Measurements from ENCODE around the gene TARS2.

The TARS2 gene, protein sequence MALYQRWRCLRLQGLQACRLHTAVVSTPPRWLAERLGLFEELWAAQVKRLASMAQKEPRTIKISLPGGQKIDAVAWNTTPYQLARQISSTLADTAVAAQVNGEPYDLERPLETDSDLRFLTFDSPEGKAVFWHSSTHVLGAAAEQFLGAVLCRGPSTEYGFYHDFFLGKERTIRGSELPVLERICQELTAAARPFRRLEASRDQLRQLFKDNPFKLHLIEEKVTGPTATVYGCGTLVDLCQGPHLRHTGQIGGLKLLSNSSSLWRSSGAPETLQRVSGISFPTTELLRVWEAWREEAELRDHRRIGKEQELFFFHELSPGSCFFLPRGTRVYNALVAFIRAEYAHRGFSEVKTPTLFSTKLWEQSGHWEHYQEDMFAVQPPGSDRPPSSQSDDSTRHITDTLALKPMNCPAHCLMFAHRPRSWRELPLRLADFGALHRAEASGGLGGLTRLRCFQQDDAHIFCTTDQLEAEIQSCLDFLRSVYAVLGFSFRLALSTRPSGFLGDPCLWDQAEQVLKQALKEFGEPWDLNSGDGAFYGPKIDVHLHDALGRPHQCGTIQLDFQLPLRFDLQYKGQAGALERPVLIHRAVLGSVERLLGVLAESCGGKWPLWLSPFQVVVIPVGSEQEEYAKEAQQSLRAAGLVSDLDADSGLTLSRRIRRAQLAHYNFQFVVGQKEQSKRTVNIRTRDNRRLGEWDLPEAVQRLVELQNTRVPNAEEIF

DNA sequence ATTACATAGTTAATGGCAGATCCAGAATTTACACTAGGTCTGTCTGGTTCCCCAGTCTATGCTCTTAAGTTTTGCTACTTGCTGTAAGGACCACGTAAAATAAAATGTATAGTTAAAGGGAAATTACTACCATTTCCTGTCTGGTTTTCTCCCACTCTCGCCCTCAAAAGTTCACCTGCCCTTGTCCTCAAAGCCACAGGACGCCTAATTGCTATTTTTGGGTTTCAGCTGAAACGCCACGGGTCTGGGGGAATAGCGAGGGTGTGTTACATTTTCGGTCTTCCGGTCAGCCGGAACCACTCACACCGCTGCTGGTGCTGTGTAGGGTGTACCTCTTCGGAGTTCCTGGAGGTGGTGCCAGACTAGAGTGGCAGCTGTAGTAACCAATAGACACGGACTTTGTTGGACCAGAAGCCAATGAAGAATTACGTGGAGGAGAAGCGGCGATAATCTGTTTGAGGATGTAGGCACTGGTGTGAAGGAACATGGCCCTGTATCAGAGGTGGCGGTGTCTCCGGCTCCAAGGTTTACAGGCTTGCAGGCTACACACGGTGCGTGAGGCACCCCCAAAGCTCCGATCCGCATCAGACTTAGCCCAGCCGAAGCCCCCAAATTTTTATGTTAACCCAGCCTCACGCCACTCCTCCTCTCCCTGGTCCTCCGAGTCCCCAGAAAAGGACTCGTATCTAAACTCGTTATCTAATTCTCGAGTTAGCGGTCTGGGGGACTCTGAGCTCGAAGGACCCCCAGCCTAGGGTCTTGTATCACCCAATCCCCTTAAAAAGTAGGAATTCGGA, at the start of gene TARS2:
TSS of gene TARS2 (plus strand) at position 454 of the 797 bp plus-strand sequence. CDS start at position 486, 32 bp downstream.
- DNase-seq: peak; percentile 96

GRCh38 chr1:150441121-150441520, 46.1 kb upstream of the TARS2 start:
- no peak for DNase-seq

DNA sequence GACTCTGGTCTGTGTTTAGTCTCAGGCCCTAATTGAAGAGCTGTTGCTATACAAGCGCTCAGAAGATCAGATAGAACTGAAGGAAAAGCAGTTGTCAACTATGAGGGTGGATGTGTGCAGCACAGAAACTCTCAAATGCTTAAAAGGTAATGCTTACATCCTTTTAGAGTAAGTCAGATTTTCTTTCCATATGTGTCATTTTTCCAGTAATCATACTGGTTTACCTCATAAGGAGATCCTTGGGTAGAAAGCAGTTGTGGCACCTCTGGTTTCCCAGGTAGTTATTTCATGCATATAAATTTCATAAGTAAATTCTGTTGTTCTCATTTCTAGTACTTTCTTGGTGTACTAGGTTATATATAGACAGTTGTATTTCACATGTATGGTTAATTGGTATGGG, 43.0 kb upstream of the TARS2 start:
- DNase-seq: no peak

- DNase-seq: no peak
Observed at GRCh38 chr1:150456146-150456647, 31.0 kb upstream of the TARS2 start.

- peak; percentile 58 for DNase-seq
Observed at GRCh38 chr1:150464422-150464826, 22.8 kb upstream of the TARS2 start.

DNA sequence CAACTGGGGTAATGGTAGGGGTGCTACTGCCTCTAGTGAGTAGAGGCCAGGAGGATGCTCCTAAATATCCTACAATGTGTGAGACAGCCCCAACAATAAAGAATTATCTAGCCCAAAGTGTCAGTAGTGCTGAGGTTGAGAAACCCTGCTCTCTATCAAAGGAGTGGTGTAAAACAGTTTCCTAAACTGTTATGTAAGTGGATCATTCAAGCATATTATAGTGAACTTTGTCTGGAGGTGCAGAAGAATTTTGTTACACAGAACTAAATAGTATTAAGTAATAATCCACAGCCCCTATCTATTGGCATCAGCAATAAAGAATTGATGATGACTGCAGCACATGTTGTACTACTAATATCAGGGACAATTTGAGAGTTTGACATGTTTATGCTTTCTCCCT, 20.3 kb upstream of the TARS2 start:
- DNase-seq: no peak

DNA sequence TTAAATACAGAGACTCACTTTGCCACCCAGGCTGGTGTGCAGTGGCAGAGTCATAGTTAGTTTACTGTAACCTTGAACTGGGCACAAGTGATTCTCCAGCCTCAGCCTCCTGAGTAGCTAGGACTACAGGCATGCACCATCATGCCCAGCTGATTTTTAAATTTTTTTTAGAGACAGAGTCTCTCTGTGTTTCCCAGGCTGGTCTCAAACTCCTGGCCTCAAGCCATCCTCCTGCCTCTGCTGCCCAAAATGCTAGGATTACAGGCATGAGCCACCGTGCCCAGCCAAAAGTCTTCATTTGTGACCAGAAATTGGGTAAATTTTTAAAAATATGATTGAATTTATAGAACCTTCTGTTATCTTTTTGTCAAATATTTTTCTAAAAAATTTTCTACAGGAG, 17.9 kb upstream of the TARS2 start:
- DNase-seq: no peak

- no peak for DNase-seq
Observed at GRCh38 chr1:150472601-150473200, 14.5 kb upstream of the TARS2 start.

DNA sequence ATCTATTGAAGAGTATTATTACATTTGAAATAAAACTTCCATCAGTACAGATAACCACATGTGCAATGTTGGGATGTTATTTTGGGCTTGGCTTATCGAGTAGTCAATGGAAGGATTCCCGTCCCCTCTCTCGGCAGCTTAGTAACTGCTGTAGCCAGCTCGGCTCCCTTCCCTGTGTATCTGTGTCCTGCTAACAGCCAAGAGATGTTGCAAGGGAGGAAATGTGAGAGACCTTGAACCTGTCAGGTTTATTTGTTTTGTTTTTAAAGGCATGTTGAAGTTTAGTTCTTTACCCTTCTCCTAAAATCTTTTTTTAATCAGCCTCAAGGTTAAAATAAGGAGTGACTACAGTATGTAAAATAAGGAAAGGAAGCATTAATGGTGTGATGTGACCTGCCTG, 13.6 kb upstream of the TARS2 start:
- no peak for DNase-seq

DNA sequence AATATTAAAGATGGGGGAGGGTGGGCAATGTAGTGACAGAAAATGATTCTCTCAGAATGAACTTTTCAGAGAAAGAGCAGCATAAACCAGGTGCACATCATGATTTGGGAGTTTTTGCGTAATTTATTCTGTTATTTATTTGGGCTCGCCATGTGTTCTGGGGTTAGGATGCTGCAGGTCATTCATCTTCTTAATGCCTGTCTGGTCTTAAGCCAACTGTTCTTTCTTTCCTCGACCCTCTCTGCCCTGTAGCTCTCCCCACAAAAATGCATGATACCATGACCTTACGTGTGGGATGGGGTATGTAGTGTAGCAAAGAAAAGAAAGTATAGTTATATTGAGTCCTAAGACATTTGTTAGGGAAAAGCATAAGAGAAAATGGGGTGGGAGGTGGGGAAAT, 12.3 kb upstream of the TARS2 start:
- DNase-seq: no peak

GRCh38 chr1:150476754-150477153, 10.5 kb upstream of the TARS2 start:
- DNase-seq: no peak

GRCh38 chr1:150477320-150477719, 9.9 kb upstream of the TARS2 start:
- no peak for DNase-seq

GRCh38 chr1:150477733-150478132, 9.5 kb upstream of the TARS2 start:
- DNase-seq: no peak

GRCh38 chr1:150479370-150479769, 7.8 kb upstream of the TARS2 start:
- DNase-seq: no peak

- DNase-seq: no peak
Observed at GRCh38 chr1:150479927-150480352, 7.3 kb upstream of the TARS2 start.

- DNase-seq: no peak
Observed at GRCh38 chr1:150484431-150484830, 2.8 kb upstream of the TARS2 start.

GRCh38 chr1:150484861-150485260, 2.4 kb upstream of the TARS2 start:
- no peak for DNase-seq

- no peak for DNase-seq
Observed at GRCh38 chr1:150487763-150488115, 520 bp downstream of the TARS2 start.

DNA sequence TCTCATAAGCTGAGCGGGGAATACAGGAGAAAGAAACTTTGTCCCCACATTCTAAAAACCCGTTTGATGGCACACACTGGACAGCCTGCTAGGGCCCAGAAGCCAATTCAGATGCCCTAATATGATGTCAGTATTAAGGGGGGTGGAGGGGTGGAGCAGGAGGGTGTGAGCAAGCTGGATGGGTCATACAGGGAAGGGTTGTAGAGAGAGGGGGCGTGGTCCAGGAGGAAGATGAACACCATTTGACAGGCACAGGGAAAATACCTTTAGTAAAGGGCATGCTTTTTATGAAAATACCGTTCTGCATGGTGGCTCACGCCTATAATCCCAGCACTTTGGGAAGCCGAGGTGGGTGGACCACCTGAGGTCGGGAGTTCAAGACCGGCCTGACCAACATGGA, 6.0 kb downstream of the TARS2 start:
- DNase-seq: no peak

GRCh38 chr1:150498342-150498741, 11.1 kb downstream of the TARS2 start:
- DNase-seq: no peak

GRCh38 chr1:150505431-150505830, 18.2 kb downstream of the TARS2 start:
- no peak for DNase-seq

DNA sequence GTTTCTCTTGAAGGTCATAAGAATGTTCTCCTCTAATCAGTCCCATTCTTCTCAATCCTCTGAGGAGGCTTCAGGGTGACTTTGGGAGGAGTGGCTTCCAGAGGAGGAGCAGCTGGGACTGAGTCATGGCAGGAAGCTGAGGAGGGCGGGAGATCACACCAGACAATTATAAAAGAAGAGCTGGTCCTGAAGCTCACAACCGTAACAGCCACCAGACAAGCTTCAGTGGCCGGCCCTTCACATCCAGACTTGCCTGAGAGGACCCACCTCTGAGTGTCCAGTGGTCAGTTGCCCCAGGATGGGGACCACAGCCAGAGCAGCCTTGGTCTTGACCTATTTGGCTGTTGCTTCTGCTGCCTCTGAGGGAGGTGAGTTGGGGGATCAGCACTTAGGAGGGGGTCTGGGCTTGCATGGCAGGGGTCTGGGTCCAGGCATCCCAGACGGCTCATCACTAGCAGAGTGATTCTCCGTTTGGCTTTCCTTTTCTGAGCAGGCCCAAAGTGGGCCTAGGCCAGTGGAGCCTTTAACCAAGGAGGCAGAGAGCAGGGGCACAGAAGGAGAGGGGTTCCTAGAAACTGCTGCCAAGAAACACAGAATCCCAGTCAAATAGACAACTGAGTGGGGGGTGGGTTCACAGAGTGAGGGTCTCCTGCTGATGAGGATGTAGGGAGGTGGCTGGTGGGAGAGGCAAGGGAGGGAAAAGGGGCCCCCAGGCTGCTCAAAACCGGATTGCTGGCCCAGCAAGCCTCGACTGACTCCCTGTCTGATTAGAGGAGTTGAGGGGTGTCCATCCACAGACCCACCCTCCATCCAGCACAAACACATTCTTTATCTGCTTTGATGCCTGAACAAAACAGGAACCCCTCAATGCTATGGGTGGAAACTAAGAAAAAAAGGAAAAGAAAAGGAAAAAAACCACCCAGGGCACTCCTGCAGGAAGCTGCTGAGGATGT, 21.0 kb downstream of the TARS2 start, which contains the start of gene ECM1:
TSS of gene ECM1 (plus strand) at position 198 of the 953 bp plus-strand sequence. CDS start at position 299, 101 bp downstream.
- DNase-seq: peak; percentile 7
